ENCODE data around the gene EMILIN1.

DNA sequence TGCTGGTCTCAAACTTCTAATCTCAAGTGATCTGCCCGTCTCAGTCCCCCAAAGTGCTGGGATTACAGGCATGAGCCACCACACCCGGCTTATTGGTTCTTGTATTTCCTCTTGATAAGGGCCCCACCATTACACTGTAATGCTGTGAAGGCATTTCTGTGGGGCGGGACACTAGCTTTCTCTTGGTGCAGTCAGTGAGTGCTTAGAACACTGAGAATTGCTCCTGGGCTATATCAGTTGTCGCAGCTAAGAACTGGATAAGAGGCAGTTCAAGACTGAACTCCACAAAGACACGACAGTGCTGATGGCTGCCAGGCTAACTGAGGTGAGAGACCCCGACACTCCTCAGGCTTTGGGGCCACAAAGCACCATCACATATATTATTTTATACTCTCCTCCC lies 10.2 kb downstream of the EMILIN1 start:
- TF ChIP-seq POLR2A (IDR thresholded peaks at IDR 0.05) = no peak
- TF ChIP-seq, protein P1, sequence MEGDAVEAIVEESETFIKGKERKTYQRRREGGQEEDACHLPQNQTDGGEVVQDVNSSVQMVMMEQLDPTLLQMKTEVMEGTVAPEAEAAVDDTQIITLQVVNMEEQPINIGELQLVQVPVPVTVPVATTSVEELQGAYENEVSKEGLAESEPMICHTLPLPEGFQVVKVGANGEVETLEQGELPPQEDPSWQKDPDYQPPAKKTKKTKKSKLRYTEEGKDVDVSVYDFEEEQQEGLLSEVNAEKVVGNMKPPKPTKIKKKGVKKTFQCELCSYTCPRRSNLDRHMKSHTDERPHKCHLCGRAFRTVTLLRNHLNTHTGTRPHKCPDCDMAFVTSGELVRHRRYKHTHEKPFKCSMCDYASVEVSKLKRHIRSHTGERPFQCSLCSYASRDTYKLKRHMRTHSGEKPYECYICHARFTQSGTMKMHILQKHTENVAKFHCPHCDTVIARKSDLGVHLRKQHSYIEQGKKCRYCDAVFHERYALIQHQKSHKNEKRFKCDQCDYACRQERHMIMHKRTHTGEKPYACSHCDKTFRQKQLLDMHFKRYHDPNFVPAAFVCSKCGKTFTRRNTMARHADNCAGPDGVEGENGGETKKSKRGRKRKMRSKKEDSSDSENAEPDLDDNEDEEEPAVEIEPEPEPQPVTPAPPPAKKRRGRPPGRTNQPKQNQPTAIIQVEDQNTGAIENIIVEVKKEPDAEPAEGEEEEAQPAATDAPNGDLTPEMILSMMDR (IDR thresholded peaks at IDR 0.05) = no peak
- no peak for TF ChIP-seq EP300 (IDR thresholded peaks at IDR 0.05)
